GM12892 (cell line): Measurements from ENCODE around the gene SMPD3.

Experiments
- POLR2A ChIP-seq: IDR thresholded peaks from 2 replicates; pipeline ENCODE4 v1.6.1; 2011; ENCODE audit warnings: low read depth, low read length, control low read depth
- POLR2AphosphoS5 ChIP-seq: IDR thresholded peaks from 2 replicates; pipeline ENCODE4 v1.6.1; 2011; ENCODE audit warnings: low read depth, low read length, control low read depth
- TAF1 ChIP-seq: IDR thresholded peaks from 2 replicates; pipeline ENCODE4 v1.6.1; 2011; ENCODE audit warnings: low read depth, mild to moderate bottlenecking, control low read depth, low read length, borderline replicate concordance

DNA sequence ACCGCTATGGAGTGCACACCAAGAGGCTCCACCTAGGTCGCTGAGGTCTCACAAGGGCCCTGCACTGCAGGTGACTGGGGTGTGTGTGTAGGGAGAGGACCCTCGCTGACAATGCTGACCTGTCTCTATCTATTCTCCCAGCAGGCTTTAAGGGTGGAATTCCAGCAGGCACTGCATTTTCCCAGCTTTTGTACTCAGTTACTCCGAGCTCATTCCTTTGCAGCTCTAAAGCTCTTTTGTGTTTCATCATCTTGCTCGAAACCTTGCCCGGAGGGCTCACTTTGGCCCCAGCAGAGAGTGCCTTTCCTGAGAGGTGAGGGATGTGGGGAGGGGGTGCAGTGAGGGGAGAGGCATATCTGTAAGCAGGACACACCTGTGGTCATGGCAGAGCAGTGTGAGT is 39.3 kb downstream of the SMPD3 start:
- no peak for TF ChIP-seq POLR2AphosphoS5
- no peak for TF ChIP-seq POLR2A
- no peak for TF ChIP-seq TAF1
